Inflammatory macrophage (primary cell): Measurements from ENCODE around the gene EXT2.

Experiments
- DNase-seq, 2 donors: peaks; one replicate each; pipeline ENCODE4 v3.0.0-alpha.2; 2020 to 2022

Gene EXT2

DNA sequence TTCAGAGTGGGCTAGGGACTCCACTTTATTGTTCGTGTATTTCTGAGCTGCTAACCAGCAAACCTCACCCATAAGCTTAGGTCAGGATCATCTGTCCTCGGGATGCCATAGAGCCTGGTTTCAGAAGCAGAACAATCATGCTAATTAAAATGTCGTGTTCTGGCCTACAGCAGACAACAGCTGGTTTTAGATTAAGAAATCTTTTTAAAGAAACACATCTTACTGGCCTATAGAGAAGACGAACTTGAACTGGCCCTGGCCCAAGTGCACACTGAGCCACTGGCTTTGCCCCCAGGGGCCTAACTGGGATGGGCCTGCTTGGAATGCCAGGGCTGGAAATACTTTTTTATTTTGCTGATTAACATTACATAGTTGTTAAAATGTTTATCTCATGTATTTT lies 151.2 kb downstream of the EXT2 start:
- DNase-seq: no peak

DNA sequence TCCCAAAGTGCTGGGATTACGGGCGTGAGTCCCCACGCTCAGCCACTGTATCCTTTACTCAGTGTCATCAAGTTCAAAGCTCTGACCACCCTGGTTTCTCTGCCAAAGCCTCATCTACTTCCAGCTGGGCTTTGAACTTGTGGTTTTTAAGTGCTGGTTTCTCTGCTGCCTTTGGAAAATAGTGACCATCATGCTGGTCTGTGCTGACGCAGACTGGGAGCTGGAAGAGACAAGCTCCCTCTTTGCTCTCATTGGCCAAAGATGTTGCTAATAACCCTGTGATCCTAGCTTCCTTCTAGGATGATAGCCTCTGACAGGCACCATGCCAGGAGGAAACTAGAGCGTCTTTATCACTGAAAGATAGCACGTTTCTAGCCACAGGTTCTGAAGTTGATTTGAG lies 152.0 kb downstream of the EXT2 start:
- no peak for DNase-seq

DNA sequence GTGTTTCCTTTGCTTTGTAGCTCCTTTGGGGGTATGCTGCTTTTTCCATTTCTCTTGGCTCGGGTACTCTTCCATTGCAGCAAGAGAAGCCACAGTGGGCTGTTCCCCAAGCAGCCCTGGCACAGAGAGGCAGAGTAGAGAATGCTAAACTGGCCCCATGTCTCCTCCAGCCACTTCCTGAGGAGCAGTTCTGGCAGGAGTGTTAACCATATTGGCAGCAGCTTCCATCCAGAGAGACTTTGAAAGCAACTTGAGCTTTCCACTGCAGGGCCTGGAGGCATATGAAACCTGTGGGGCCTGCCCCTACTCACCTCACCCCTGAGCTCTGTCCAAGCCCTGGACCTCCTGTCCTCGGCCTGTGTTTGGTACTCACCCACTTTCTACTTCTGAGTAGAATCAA lies 152.6 kb downstream of the EXT2 start:
- DNase-seq: no peak

DNA sequence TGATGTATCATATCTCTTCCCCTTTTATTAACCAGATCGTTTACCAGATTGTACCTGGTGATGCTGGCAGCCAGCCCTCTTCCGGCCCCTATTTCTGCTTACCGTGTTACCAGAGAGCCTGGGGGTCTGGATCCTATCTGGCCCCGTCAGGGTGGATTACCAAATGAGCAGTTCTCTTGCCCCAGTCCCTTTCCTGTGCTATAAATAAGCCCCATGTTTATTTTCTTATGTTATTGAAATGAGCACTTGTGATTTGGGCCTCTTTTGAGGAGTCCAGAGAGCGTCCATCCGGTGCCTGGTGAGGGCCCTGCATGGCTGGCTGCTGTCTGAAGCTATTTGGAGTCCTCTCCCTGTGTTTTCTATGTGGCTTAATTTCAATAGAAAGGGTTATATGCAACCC lies 154.9 kb downstream of the EXT2 start:
- no peak for DNase-seq

DNA sequence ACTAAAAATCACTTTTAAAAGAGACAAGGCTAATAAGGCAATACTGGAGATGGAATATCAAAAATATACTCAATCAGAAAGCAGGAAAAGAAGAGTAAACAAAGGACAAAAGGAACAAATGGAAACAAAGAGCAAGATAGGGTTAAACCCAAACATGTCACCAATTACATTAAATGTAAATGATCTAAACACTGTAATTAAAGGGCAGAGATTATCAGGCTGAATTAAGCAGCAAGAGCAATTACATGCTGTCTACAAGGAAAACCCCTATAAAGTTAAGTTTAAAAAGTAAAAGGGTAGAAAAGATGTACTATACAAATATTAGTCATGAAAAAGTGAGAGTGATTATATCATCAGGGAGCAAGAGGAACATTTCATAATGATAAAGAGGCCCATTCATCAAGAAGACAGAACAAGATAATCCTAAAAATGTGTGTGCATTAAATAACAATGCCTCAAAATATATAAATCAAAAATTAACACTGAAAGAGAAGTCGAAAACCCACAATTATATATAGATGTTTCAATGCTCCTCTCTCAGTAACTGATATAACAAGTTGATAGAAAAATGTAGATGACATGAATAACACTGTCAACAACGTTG lies 157.6 kb downstream of the EXT2 start:
- no peak for DNase-seq

DNA sequence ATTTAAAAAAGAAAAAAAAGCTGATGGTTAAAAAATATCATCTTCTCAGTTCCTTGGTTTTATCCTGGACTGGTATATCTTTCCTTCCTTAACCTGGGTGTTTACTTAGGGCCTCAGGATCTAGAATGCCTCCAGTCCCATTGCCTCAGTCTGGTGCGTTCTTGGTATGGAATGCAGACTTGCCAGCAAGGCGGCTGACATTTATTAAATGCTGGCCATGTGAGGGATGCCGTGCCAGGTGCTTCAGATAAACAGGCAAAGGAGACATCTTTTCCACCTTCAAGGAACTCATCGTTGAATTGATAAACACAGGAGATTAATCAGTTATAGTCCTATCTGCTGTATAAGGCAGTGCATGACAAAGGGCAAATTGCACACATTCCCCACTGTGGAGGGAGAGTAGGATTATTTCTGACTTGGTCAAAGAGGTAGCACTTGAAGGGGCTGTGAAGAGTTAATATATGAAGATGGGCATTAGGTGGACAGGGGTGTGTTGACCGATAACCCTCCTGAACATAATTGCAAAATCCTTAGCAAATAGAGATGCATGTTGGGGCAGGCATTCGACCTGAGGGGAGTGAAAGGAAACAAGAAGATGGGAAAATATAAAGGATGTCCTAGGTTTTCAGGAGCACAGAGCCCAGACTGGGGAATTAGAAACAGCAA lies 160.1 kb downstream of the EXT2 start:
- no peak for DNase-seq

DNA sequence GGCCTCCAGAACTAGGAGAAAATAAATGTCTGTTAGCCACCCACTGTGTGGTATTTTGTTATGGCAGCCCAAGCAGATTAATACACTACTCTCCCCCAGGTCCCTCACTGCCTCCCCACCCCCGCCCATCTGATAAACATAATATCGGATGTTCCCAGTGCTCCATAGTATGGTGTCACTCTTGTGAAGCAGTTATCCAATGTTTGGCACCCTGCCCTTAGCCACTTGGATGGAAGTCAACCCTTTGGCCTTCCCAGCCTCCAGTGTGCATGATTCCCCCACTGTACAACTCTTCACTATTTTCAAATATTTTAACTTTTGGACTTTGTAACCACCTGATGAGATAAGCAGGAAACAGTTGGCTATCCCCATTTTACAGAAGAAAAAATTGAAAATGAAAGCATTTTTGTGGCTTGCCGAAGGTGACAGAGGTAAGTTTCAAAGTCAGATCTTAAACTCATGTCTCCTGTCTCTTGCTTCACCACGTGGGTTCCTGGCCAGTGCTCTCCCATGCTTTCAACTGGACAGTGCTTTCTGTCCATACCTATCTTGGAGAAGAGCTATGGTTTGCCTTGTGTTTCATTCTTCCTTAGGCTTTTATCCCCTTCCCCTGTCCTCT lies 161.3 kb downstream of the EXT2 start:
- no peak for DNase-seq

DNA sequence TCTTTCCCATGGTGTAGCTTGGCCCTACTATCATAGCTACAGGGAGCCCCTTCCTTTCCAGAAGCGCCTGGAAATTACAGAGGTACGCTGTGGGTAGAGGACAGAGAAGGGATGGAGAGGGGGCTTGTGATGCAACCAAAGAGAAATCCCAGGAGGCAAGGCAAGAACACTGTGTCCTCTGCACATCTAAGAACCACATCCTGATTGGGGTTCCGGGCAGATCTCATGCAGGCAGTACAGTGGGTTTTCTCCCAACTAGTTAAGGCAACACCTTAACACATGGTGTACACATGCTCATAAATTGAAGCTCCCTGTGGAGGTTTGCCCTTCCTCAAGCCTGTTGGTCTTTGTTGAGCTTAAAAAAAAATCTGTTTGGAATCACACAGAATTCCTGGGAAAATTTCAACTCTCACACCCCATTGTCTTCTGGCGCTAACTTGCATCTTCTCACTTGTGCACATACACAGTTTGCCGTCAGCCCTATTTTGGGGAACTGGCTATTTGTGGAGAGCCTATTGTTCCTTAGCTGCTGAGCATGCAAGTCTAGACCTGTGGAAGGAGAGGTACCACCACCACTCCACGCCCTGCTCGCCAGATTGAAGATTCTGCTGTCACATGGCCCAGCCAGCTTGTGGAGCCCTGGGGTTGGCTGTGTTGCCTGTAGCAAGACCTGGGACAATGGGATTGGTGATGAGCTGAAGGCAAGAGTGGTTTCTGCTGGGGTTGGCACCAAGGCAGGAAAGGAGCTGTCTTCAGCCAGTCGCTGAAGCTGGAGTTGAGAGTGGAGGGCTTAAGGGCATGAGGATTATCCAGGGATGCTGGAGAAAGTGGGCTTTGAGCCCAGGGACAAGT lies 162.1 kb downstream of the EXT2 start:
- DNase-seq: no peak

DNA sequence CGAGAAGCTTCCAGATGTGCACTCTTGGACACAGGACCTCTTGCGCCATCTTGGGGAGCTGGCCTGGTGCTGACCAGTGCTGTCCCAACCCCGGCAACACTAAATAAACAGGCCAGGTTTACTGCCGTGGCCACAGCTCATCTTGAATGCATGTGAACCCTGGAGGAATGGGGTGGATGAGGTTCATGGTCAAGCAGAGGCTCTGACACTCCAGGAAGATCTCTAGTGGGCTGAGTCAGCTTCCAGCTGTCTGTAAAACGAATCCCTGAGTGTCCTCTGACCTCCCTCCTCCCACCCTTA lies 162.7 kb downstream of the EXT2 start:
- no peak for DNase-seq

DNA sequence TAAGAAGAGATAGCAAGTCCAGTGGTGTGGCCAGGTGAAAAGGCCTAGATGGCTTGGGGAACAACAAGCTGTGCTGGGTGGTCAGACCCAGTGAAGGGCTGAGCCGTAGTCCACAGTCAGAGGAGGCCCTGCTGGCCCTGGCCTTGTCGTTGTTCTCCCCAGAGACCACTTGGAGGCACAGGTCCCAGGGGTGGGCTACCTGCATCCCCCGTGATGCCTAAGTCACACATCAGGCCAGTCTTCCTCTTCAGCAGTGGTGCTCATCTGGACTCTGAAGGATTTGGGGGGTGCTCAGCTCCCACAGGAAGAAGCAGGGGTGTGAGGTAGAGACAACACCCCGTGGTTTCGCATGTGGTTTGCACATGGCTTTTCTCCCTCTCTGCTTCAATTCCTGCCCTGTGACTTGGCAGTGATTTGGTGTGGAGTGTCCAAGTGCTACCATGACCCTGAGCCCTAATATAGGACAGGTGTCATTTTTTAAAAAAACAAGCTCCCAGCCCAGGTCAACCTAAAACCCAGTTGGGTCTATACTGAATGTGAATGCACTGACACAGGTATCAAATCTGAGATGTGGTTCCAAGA lies 163.5 kb downstream of the EXT2 start:
- no peak for DNase-seq

DNA sequence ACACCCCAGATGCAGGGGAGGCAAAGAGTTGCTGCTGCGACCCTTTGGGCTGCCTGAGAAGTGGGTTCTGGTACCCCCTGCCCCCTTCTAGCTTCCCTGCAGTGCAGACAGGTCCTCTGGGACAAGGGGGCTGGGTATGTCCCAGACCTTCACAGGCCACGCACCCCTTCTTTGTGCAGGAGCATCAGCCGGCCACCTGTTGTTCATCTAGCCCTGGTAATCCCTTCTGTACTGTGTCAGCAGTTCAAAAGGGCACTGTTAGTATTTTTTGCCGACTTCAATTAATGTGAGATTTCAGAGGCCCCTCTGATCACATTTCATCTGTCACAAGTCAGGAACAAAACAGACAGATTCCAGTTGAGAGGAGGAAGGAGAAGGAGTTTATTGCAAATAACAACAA lies 164.6 kb downstream of the EXT2 start:
- DNase-seq: no peak

DNA sequence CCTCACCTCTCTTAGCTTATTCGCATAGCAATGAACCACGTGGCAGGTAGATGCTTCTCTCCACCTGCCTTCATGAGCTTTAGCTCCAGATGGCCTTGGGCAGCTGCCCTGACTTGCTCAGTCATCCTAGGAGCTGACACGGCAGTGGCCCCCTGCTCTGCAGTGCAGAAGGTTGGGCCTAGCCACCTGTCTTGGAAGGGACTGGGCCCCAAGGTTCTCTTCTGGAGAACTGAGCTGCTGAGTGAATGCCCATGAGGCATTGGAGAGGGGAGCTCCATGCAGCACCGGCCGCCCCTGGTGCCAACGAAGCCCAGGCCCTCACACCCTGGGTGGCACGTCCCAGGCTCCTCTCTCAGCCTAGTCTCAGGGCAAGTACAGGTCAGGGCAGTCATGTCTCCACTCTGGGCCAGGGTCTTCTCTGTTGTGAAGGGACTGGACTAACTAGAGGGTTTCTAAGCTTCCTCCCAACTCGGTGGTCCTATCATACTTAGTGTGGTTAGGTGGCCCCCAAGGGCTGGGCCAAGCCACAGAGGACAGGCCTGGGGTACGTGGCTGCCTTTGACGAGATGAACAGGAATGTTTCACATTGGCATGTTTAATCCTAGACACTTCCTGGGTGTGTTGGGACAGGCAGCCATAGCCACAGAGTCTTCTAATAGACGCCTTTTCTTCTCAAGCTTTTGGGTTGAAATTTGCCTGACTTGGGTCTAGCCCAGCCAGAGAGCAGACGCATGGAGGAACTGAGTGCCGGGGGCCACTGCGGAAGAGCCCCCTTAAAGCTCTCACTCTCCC lies 166.5 kb downstream of the EXT2 start:
- no peak for DNase-seq

DNA sequence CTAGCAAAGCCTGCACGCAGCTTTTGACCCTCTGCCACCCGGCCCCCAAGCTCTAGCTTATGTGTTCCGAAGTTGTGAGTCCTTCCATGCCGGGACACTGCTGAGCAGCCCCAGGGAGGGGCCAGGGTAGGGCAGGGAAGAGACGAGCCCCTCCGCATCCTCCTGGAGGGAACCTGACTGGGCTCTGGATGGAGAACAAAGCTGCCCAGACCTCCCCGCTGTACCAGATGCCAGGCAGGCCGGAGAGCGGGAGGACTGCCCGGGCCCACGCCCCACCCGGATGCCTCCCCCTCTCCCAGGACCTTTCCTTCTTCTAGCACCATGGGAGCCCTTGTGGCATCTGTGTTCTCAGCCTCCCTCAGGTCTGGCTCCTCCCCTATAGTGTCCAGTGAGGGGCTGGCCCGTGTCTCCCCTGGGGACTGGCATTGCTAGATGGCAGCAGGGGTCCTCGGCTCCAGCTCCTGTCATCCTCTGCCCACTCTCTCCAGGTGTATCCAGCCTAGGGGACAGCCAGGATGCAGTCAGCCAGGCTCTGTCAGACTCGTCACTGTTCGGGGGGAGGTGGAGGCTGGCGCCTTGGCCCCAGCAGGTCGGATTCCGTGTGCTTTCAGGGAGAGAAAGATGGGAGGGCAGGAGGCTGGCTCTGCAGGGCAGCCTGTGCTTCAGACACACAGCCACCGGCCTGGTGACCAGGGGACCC lies 168.4 kb downstream of the EXT2 start:
- DNase-seq: no peak

DNA sequence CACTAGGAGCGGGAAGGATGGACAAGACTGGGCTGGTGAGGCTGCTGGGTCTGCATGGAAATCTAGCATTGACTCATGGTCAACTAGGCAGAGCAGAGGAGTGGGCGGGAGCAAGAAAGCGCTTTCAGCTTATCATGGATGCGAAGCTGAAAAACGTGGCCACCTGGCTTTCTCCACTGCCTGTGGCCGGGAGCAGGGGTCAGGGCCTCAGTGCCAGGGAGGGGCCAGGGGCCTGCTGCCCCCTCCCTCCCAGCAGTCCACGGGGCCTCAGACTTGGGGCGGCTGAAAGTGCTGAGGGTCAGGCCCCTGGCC lies 168.9 kb downstream of the EXT2 start:
- DNase-seq: no peak

DNA sequence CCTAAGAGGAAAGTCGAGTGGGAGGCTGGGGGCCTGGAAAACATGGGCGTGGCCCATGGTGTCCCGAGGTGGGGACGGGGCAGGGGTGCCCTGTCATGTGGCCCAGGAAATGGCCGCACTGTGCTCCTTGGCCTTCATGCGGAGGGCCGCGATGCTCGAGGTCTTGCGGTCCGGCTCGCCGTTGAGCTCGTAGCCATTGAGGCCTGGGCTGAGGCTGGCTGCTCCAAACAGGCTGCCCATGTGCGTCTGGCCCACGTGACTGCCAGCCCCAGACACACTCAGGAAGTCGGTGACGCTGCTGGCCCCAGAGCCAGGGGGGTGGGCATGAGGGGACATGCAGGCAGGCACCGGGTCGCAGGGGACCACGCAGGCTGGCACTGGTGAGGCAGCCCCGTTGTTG lies 169.3 kb downstream of the EXT2 start:
- DNase-seq: no peak

DNA sequence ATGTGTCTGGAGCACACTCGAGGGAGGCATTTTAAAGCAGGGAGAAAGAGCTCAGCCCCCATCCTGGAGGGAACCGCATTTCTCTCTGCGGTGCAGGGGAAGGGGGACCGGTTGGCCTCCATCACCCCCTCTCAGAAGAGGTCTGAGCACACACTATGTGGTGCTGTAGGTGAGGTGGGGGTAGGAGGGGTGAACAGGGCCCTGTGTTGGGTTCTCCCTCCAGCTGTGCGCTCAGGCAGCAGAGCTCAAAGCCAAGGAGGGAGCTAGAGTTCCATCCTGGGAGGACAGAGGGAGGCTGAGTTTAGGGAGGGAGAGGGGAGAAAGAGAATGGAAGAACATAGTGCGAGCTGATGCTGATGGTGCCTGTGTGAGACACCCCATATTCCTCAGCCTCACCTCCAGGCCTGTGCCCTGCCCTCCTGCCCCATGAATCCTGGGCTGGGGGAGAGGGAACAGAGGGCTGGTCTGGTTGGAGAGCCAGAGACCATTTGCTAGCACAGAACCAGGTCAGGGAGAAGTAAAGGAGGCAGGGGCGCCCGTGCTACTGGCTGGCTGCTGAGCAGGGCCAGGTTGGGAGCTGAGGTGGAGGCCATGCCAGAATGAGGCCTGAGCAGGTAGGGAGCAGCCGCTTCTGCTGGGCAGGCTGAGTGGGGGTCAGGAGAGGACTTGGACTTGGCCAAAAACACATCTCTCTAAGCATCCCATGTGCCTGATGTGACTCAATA lies 170.7 kb downstream of the EXT2 start:
- no peak for DNase-seq

DNA sequence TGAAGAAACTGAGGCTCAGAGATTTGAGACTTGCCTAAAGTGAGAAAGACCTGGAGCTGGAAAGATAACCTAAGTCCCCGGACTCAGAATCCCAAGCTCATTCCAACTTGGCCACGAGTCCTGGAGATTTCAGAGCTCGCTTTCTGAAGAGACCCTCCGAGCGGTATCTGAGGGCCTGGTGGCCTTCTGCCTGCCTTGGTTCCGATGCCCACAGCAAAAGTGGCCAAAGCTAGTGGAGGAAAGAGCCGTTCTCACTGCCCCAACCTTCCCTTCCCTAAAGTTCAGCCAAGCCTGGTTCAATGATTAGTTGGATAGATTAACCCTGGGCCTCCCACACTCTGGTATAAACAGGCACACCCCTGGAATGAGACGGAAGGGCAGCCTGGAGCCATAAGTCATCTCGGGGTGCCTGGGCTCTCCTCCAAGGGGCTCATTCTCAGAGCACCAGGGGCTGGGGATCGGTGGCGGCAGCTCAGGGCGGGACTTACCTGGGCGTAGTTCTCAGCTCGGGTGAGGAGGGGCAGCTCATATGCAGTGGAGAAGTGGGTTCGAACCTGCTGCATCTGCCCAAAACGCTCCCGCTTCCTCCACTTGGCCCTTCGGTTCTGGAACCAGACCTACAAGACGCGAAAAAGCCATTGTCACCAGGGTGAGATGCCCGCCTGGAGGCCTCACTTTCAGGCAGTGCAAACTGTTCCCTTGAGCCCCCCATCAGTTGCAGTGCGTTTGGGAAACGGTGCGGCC lies 171.7 kb downstream of the EXT2 start:
- DNase-seq: no peak

DNA sequence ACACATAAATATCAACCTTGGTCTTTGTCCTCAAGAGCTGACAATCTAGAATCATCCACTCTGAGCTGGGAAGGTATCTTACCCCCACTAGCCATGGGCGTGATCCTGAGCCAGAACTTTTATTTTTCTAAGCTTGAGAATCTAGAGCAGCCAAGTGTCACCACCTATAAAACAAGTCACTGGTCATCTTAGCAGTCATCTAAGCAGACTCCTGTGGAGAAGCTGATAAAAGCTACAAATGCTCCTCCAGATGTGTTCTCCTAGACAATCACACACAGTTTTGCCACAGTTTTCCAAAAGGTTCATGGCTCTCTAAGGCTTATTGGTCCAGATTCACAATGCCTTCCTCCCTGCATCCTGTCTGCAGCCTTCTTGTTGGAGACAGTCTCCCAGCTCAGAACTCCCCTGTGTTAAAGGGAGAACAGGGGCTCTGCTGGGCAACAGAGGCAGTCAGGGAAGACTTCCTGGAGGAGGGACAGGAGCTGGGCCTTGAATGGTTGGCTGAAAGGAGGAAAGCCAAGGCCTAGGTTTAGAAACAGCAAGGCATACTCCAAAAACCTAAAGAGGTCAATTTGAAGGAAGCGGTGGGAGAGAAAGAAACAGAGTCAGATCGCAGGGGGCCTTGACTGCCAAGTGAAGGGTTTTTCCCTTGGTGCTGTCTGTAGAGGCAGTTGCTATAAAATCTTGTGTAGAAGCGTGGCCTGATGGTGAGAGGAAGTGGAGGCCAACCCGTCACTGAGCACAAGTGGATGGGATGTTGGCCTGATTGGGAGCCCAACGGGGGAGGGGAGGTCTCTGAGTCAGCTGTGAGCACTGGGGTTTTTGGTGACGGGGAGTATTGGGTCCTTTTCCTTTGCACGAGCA lies 172.5 kb downstream of the EXT2 start:
- DNase-seq: no peak

DNA sequence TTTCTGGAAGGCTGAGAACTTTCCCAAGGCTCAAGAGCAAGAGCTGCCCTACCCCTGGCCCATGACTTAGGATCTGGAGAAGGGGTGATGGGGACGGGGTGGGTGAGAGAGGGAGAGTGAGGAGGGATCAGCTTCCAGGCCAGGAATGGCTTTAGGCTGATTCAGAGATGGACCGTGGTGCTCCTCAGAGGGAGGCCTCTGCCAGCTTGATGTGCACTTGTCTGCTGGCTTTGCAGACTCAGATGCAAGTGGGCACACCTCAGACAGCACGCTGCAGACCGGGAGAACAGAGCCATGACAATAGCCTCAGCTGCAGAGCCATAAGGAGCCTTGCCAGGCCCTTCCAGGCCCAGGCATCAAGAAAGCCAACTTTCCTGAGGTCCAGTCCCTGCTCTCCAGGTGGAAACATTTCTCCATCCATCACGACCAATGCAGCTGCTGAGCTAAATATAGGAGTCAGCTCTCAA lies 173.2 kb downstream of the EXT2 start:
- no peak for DNase-seq
